ENCODE measurements around the gene TRPC1.

Gene TRPC1

GRCh38 chr3:142852009-142852408 is 128.2 kb downstream of the TRPC1 start:
- ATAC-seq (replicated peaks; ENCODE audit: extremely low read depth, poor library complexity, severe bottlenecking) (no peak), DNase-seq (ENCODE audit: low spot score in 2 of 2) (no peak)
- Mint-ChIP-seq H3K9me3 (no peaks in the 10 kb centered on the region), H3K4me1 (no peaks in the 10 kb centered on the region), H3K4me3 (no peak overlapping the region), H3K27me3 (peaks cover 26% of the 10 kb centered on the region), H3K36me3 (ENCODE audit: insufficient read depth) (no peaks in the 10 kb centered on the region), H3K27ac (ENCODE audit: low read depth) (no peak overlapping the region)

GRCh38 chr3:142853270-142854168 is 129.7 kb downstream of the TRPC1 start:
- ATAC-seq (replicated peaks; ENCODE audit: extremely low read depth, poor library complexity, severe bottlenecking) (no peak), DNase-seq (ENCODE audit: low spot score in 2 of 2) (no peak)
- Mint-ChIP-seq H3K9me3 (no peaks in the 10 kb centered on the region), H3K4me1 (no peaks in the 10 kb centered on the region), H3K27ac (ENCODE audit: low read depth) (no peak overlapping the region), H3K27me3 (peaks cover 23% of the 10 kb centered on the region), H3K36me3 (ENCODE audit: insufficient read depth) (no peaks in the 10 kb centered on the region), H3K4me3 (no peak overlapping the region)

DNA sequence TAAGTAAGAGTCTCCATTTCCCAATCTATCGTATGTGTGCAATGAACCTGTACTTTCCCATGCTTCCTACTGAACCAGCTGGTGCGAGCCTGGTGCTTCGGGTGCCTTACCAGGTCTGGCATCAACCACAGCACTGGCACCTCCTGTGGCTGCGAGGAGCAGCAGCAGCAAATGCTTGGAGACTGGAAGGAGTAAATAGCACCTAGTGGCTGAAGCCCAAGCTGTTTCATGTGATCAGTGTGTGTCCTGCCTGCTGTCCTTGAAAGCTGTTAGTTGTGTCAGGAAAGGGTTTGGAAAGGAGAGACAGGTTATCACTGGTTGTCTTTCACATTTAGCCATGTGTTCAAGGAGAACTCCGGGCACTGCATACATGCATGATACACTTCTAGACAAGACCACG is 133.2 kb downstream of the TRPC1 start:
- ATAC-seq (replicated peaks; ENCODE audit: extremely low read depth, poor library complexity, severe bottlenecking), result no peak

More for the DNA sequence above, 133.2 kb downstream of the TRPC1 start:
- Mint-ChIP-seq H3K27me3 (peaks cover 47% of the 10 kb centered on the region), H3K4me1 (no peaks in the 10 kb centered on the region), H3K9me3 (no peaks in the 10 kb centered on the region), H3K27ac (ENCODE audit: low read depth) (no peak overlapping the region), H3K4me3 (no peak overlapping the region), H3K36me3 (ENCODE audit: insufficient read depth) (no peaks in the 10 kb centered on the region)
- no peak for DNase-seq (ENCODE audit: low spot score in 2 of 2)

Measured in central memory CD8-positive, alpha-beta T cell (primary cell).